Breast epithelium (tissue), 3 donors: ENCODE results near the gene DCXR.

Experiments
- POLR2A ChIP-seq: fragments of 450-650 bp; IDR thresholded peaks from one replicate; pipeline ENCODE4 v1.6.1; 2016; ENCODE audit warnings: antibody characterized with exemption, mild to moderate bottlenecking, moderate library complexity
- TF ChIP-seq, protein P1 (sequence below), 3 donors: fragments of 450-650 bp; IDR thresholded peaks; one replicate each; pipeline ENCODE4 v1.5.1; 2016 to 2017; ENCODE audit warnings: antibody characterized with exemption in 3 of 3, mild to moderate bottlenecking in 3 of 3, moderate library complexity in 3 of 3

DNA sequence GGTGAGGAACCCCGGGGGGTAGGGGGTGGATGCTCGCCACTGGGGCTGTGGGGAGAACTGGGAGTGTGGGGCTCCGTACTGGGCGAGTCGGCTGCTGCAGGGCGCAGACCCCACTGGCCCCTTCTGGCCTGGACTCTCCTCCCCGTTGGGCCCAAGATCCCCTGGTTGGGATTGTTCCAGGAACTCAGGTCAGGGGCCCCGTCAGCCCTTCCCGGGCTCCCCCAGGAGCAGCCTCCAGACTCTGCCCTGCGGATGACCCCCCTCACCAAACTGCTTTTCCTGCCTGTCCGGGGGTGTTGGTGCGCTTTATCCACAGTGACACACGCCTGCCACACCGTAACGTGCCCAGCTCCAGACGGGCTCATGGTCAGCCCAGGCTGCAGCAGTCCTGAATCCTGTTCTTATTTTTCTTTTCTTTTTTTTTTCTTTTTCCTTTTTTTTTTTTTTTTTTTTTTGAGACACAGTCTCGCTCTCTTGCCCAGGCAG lies 35.9 kb downstream of the DCXR start:
- TF ChIP-seq, protein P1, sequence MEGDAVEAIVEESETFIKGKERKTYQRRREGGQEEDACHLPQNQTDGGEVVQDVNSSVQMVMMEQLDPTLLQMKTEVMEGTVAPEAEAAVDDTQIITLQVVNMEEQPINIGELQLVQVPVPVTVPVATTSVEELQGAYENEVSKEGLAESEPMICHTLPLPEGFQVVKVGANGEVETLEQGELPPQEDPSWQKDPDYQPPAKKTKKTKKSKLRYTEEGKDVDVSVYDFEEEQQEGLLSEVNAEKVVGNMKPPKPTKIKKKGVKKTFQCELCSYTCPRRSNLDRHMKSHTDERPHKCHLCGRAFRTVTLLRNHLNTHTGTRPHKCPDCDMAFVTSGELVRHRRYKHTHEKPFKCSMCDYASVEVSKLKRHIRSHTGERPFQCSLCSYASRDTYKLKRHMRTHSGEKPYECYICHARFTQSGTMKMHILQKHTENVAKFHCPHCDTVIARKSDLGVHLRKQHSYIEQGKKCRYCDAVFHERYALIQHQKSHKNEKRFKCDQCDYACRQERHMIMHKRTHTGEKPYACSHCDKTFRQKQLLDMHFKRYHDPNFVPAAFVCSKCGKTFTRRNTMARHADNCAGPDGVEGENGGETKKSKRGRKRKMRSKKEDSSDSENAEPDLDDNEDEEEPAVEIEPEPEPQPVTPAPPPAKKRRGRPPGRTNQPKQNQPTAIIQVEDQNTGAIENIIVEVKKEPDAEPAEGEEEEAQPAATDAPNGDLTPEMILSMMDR (IDR thresholded peaks at IDR 0.05): no peak
- TF ChIP-seq POLR2A: no peak
